ENCODE data around the gene VCAM1.

VCAM1 gene

DNA sequence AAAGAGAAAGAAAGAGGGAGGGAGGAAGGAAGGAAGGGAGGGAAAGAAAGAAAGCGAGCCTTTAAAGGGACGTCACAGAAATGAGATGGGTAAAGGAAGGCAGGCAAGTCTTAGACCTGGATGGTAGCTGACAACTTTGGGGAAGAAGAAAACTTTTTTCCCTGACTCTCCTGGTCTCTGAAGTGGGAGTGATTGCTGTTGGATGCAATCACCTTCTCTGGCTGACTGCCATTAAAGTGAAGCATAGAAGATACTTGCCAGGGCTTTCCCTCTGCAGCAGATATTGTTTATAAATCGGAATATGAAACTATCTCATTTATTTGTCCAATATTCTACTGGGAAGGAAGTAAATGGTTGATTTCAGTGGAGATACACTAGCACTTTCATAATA is 27.0 kb downstream of the VCAM1 start:
- peaks cover 0 to 5% (median 0%) of the 10 kb centered on the region in 5 donors for H3K9me3 ChIP-seq (ENCODE audit: control insufficient read depth in 5 of 5, low read length in 5 of 5)
- no peaks in the 10 kb centered on the region for H3K27me3 ChIP-seq (ENCODE audit: control insufficient read depth in 5 of 5, insufficient read depth in 4 of 5, low read length in 5 of 5)
- no peak overlapping the region for H3K4me3 ChIP-seq (ENCODE audit: low read depth in 1 of 5, low read length in 5 of 5)
- H3K27ac ChIP-seq (ENCODE audit: low read depth, low read length): no peak overlapping the region
- no peak overlapping the region for H3K9ac ChIP-seq (ENCODE audit: low read length in 5 of 5)
- no peaks in the 10 kb centered on the region for H3K36me3 ChIP-seq (ENCODE audit: control insufficient read depth in 5 of 5, insufficient read depth in 5 of 5, low read length in 5 of 5)
- no peaks in the 10 kb centered on the region for H3K4me1 ChIP-seq (ENCODE audit: control insufficient read depth in 5 of 5, insufficient read depth in 5 of 5, low read length in 5 of 5)

DNA sequence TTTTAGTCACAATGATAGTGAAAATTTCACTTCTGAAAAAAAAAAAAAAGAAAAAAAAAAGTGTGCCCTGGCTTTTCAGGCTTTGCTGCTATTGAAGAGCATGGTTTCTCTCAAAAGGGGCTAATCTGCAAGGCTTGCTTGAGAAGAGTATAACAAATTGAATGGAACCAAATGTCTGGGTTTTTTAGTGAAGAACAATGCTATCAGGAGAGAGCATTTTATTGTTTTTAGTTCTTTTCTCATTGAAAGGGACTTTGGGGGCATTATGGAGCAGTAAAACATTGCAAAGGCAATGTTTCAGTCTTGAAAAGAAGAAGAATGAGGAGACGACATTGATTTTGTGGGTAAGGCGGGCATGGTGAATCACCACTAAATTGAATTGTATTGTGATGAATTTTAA is 28.2 kb downstream of the VCAM1 start:
- Histone ChIP-seq H3K9me3 (ENCODE audit: control insufficient read depth in 5 of 5, low read length in 5 of 5) (peaks cover 0 to 5% (median 0%) of the 10 kb centered on the region in 5 donors), H3K36me3 (ENCODE audit: control insufficient read depth in 5 of 5, insufficient read depth in 5 of 5, low read length in 5 of 5) (no peaks in the 10 kb centered on the region), H3K4me3 (ENCODE audit: low read depth in 1 of 5, low read length in 5 of 5) (no peak overlapping the region), H3K9ac (ENCODE audit: low read length in 5 of 5) (no peak overlapping the region), H3K27me3 (ENCODE audit: control insufficient read depth in 5 of 5, insufficient read depth in 4 of 5, low read length in 5 of 5) (no peaks in the 10 kb centered on the region), H3K4me1 (ENCODE audit: control insufficient read depth in 5 of 5, insufficient read depth in 5 of 5, low read length in 5 of 5) (no peaks in the 10 kb centered on the region), H3K27ac (ENCODE audit: low read depth, low read length) (no peak overlapping the region)

DNA sequence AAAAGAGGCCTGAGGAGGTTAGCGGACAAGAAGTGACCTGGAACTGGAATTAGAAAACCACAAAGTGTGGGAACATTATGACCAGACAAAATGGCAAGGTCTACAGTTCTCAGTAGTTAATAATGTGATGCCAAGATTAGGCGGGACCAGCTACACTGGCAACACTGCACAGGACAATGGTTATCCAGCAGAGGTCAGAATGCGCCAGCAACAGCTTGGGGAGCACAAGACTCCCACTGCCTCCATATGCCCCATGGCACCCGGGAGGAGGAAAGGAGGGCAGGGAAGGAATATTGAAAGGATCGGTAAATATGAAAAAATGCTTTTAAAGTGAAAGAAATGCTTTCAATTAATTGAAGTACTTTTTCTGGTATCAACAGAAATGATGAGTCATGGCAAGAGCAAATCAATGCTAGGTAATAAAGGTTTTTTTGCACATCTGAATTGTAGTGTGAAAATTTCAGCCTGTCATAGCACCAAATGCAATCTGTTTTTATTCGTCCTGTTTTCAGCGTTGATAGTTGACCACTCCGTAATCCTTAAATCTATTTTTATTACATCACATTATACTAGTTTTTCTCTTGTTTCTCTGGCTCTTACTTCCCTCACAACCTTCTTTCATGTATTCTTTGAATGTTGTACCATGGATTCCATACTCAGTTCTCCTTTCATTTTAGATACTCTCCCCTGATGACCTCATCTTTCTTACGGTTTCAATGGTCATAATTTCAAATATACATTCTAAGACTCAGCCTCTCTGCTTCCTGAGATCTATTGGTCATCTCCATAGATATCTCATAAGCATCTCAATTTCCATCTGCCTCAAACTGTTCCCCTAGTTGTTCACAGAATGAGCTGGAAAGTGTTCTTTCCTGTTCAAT is 30.7 kb downstream of the VCAM1 start:
- H3K9me3 ChIP-seq (ENCODE audit: control insufficient read depth in 5 of 5, low read length in 5 of 5): peaks cover 0 to 5% (median 0%) of the 10 kb centered on the region in 5 donors

DNA sequence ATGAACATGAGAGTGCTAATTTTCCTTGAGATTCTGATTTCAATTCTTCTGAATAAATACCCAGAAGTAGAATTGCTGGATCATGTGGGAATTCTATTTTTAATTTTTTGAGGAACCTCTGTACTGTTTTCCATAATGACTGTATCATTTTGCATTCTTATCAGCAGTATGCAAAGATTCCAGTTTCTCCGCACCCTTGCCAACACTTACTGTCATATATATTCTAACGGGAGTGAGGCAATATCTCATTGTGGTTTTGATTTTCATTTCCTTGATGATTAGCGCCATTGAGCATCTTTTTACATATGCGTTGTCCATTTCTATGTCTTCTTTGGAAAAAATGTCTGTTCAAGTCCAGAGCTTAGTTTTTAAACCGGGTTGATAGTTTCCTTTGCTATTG is 33.2 kb downstream of the VCAM1 start:
- H3K27ac ChIP-seq (ENCODE audit: low read depth, low read length): no peak overlapping the region
- no peaks in the 10 kb centered on the region for H3K36me3 ChIP-seq (ENCODE audit: control insufficient read depth in 5 of 5, insufficient read depth in 5 of 5, low read length in 5 of 5)
- no peaks in the 10 kb centered on the region for H3K27me3 ChIP-seq (ENCODE audit: control insufficient read depth in 5 of 5, insufficient read depth in 4 of 5, low read length in 5 of 5)
- no peak overlapping the region for H3K9ac ChIP-seq (ENCODE audit: low read length in 5 of 5)
- no peak overlapping the region for H3K4me3 ChIP-seq (ENCODE audit: low read depth in 1 of 5, low read length in 5 of 5)
- no peaks in the 10 kb centered on the region for H3K4me1 ChIP-seq (ENCODE audit: control insufficient read depth in 5 of 5, insufficient read depth in 5 of 5, low read length in 5 of 5)
- H3K9me3 ChIP-seq (ENCODE audit: control insufficient read depth in 5 of 5, low read length in 5 of 5): peaks cover 0 to 5% (median 0%) of the 10 kb centered on the region in 5 donors

More for the DNA sequence above, 30.7 kb downstream of the VCAM1 start:
- H3K4me3 ChIP-seq (ENCODE audit: low read depth in 1 of 5, low read length in 5 of 5): no peak overlapping the region
- no peaks in the 10 kb centered on the region for H3K36me3 ChIP-seq (ENCODE audit: control insufficient read depth in 5 of 5, insufficient read depth in 5 of 5, low read length in 5 of 5)
- H3K4me1 ChIP-seq (ENCODE audit: control insufficient read depth in 5 of 5, insufficient read depth in 5 of 5, low read length in 5 of 5): no peaks in the 10 kb centered on the region
- H3K27ac ChIP-seq (ENCODE audit: low read depth, low read length): no peak overlapping the region
- H3K27me3 ChIP-seq (ENCODE audit: control insufficient read depth in 5 of 5, insufficient read depth in 4 of 5, low read length in 5 of 5): no peaks in the 10 kb centered on the region
- H3K9ac ChIP-seq (ENCODE audit: low read length in 5 of 5): no peak overlapping the region

DNA sequence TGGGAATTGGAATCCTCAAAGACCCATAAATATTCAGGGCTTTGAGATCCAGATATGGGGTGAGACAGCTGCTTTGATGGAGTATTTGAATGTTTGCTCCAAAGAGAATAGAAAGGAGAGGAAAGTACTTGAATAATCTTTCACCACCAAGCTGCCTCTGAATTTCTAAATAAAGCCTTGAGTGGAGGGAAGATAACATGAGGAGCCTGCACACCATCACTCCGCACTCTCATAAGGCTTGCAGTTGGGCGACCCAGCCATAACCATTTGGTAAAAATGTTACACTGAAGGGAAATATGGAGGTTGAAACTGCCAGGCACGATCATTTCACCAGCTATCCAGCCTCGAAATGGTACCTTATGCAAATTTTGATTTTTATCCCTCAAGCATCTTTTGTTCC is 38.4 kb downstream of the VCAM1 start:
- Histone ChIP-seq H3K36me3 (ENCODE audit: control insufficient read depth in 5 of 5, insufficient read depth in 5 of 5, low read length in 5 of 5) (no peaks in the 10 kb centered on the region), H3K9ac (ENCODE audit: low read length in 5 of 5) (no peak overlapping the region)

DNA sequence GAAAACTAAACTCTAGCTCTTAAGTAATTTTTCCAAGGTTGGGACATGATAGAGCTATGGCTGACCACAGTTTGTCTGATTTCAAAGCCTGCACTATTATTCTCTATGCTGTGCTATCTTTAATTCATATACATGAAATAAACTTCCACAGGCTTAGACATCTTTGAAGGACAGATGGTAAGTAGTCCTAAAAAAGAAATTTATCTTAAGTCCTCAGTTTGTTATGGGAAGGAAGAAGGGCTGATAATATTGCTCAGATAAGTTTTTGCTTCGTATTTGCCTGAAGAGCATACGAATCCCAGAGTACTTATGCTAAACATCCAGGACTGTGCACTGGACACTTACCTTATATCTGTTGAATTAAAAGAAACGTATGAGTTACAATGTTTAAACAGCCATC is 39.6 kb downstream of the VCAM1 start:
- no peak overlapping the region for H3K9ac ChIP-seq (ENCODE audit: low read length in 5 of 5)
- no peaks in the 10 kb centered on the region for H3K36me3 ChIP-seq (ENCODE audit: control insufficient read depth in 5 of 5, insufficient read depth in 5 of 5, low read length in 5 of 5)
- H3K27ac ChIP-seq (ENCODE audit: low read depth, low read length): no peak overlapping the region
- H3K27me3 ChIP-seq (ENCODE audit: control insufficient read depth in 5 of 5, insufficient read depth in 4 of 5, low read length in 5 of 5): no peaks in the 10 kb centered on the region
- no peak overlapping the region for H3K4me3 ChIP-seq (ENCODE audit: low read depth in 1 of 5, low read length in 5 of 5)
- no peaks in the 10 kb centered on the region for H3K4me1 ChIP-seq (ENCODE audit: control insufficient read depth in 5 of 5, insufficient read depth in 5 of 5, low read length in 5 of 5)
- H3K9me3 ChIP-seq (ENCODE audit: control insufficient read depth in 5 of 5, low read length in 5 of 5): no peaks in the 10 kb centered on the region

More for the DNA sequence above, 38.4 kb downstream of the VCAM1 start:
- Histone ChIP-seq H3K4me3 (ENCODE audit: low read depth in 1 of 5, low read length in 5 of 5) (no peak overlapping the region), H3K27me3 (ENCODE audit: control insufficient read depth in 5 of 5, insufficient read depth in 4 of 5, low read length in 5 of 5) (no peaks in the 10 kb centered on the region), H3K4me1 (ENCODE audit: control insufficient read depth in 5 of 5, insufficient read depth in 5 of 5, low read length in 5 of 5) (no peaks in the 10 kb centered on the region), H3K27ac (ENCODE audit: low read depth, low read length) (no peak overlapping the region), H3K9me3 (ENCODE audit: control insufficient read depth in 5 of 5, low read length in 5 of 5) (no peaks in the 10 kb centered on the region)

DNA sequence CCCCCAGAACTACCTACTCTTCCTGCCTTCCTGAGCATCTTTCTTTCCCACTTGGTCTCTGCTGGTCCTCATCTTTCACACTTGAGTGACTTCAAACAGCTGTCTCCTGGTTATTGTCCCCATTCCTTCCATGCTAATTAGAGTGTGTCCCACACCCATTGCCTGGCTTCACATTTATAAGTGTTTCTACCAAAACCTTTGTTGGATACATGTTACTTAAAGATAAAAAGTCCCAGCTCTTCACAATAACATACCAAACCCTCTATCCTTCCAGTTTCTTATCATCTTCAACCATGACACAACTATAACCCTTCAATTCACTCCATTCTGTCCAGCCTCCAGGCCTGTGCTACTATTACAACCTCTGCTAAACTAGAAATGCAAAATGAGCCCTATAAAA is 41.0 kb downstream of the VCAM1 start:
- Histone ChIP-seq H3K27ac (ENCODE audit: low read depth, low read length) (no peak overlapping the region), H3K4me1 (ENCODE audit: control insufficient read depth in 5 of 5, insufficient read depth in 5 of 5, low read length in 5 of 5) (no peaks in the 10 kb centered on the region), H3K9ac (ENCODE audit: low read length in 5 of 5) (no peak overlapping the region), H3K4me3 (ENCODE audit: low read depth in 1 of 5, low read length in 5 of 5) (no peak overlapping the region), H3K27me3 (ENCODE audit: control insufficient read depth in 5 of 5, insufficient read depth in 4 of 5, low read length in 5 of 5) (no peaks in the 10 kb centered on the region), H3K36me3 (ENCODE audit: control insufficient read depth in 5 of 5, insufficient read depth in 5 of 5, low read length in 5 of 5) (no peaks in the 10 kb centered on the region), H3K9me3 (ENCODE audit: control insufficient read depth in 5 of 5, low read length in 5 of 5) (no peaks in the 10 kb centered on the region)

DNA sequence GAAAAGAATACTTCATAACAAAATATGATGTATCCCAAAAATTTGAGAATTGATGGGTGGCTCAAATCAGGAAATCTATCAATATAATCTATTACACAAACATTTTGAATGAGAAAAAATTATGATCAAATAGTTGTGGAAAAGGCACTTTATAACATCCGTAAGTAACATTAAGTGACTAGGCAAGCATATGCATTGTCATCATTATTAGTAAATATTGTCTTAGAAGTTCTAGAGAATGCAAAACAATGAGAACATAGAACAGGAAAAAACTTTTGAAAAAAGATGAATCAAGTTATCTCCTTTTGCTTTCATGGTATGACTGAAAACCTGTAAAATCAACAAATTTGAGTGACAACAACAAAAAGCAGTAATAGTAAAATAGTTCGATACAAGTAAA is 42.9 kb downstream of the VCAM1 start:
- Histone ChIP-seq H3K4me3 (ENCODE audit: low read depth in 1 of 5, low read length in 5 of 5) (no peak overlapping the region), H3K36me3 (ENCODE audit: control insufficient read depth in 5 of 5, insufficient read depth in 5 of 5, low read length in 5 of 5) (no peaks in the 10 kb centered on the region), H3K9me3 (ENCODE audit: control insufficient read depth in 5 of 5, low read length in 5 of 5) (no peaks in the 10 kb centered on the region), H3K9ac (ENCODE audit: low read length in 5 of 5) (no peak overlapping the region), H3K27ac (ENCODE audit: low read depth, low read length) (no peak overlapping the region), H3K4me1 (ENCODE audit: control insufficient read depth in 5 of 5, insufficient read depth in 5 of 5, low read length in 5 of 5) (no peaks in the 10 kb centered on the region), H3K27me3 (ENCODE audit: control insufficient read depth in 5 of 5, insufficient read depth in 4 of 5, low read length in 5 of 5) (no peaks in the 10 kb centered on the region)

DNA sequence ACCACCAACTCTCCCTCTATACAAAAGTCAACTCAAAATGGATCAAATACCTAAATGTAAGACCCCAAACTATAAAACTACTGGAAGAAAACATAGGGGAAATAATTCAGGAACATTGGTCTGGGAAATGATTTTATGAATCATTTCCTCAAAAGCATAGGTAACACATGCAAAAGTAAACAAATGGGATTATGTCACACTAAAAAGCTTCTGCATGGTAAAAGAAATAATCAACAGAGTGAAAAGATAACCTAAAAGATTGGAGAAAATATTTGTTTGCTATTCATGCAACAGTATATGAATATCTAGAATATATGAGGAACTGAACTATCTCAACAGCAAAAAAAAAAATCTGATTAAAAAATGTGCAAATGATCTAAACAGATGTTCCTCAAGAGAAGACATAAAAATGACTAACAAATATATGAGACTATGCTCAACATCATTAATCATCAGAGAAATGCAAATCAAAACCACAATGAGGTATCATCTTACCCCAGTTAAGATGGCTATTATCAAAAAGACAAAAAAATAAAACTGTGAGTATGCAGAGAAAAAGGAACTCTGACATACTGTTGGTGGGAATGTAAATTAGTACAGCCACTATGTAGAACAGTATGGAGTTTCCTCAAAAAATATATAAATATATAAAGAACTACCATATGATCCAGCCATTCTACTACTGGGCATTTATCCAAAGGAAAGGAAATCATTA is 47.8 kb downstream of the VCAM1 start:
- Histone ChIP-seq H3K4me3 (ENCODE audit: low read depth in 1 of 5, low read length in 5 of 5) (no peak overlapping the region), H3K9ac (ENCODE audit: low read length in 5 of 5) (no peak overlapping the region), H3K9me3 (ENCODE audit: control insufficient read depth in 5 of 5, low read length in 5 of 5) (no peaks in the 10 kb centered on the region), H3K36me3 (ENCODE audit: control insufficient read depth in 5 of 5, insufficient read depth in 5 of 5, low read length in 5 of 5) (no peaks in the 10 kb centered on the region), H3K27me3 (ENCODE audit: control insufficient read depth in 5 of 5, insufficient read depth in 4 of 5, low read length in 5 of 5) (no peaks in the 10 kb centered on the region), H3K4me1 (ENCODE audit: control insufficient read depth in 5 of 5, insufficient read depth in 5 of 5, low read length in 5 of 5) (peaks cover 0 to 6% (median 5%) of the 10 kb centered on the region in 5 donors), H3K27ac (ENCODE audit: low read depth, low read length) (no peak overlapping the region)

DNA sequence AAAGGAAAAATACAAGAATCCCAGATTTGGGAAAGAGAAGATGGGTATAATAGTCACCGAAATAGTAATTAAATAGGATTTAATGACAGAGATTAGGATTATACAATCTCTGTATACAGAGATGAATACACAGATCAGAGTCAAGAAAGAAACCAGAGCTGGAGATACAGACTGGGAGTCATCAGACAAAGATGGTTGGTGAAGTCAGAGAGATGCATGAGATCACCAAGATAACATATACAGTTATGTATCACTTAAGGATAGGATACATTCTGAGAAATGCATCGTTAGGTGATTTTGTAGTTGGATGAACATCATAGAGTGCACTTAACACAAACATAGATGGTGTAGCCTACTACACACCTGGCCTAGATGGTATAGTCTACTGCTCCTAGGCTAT is 49.8 kb downstream of the VCAM1 start:
- no peaks in the 10 kb centered on the region for H3K36me3 ChIP-seq (ENCODE audit: control insufficient read depth in 5 of 5, insufficient read depth in 5 of 5, low read length in 5 of 5)
- no peak overlapping the region for H3K9ac ChIP-seq (ENCODE audit: low read length in 5 of 5)
- H3K9me3 ChIP-seq (ENCODE audit: control insufficient read depth in 5 of 5, low read length in 5 of 5): no peaks in the 10 kb centered on the region
- H3K4me3 ChIP-seq (ENCODE audit: low read depth in 1 of 5, low read length in 5 of 5): no peak overlapping the region
- peaks cover 0 to 6% (median 5%) of the 10 kb centered on the region in 5 donors for H3K4me1 ChIP-seq (ENCODE audit: control insufficient read depth in 5 of 5, insufficient read depth in 5 of 5, low read length in 5 of 5)
- H3K27me3 ChIP-seq (ENCODE audit: control insufficient read depth in 5 of 5, insufficient read depth in 4 of 5, low read length in 5 of 5): no peaks in the 10 kb centered on the region
- H3K27ac ChIP-seq (ENCODE audit: low read depth, low read length): no peak overlapping the region
